Measurements from ENCODE around the gene VDR.

The VDR gene

GRCh38 chr12:47889040-47889439 is 15.8 kb downstream of the VDR start:
- no peak for DNase-seq

GRCh38 chr12:47888153-47888819 is 16.5 kb downstream of the VDR start:
- no peak for DNase-seq

GRCh38 chr12:47887529-47887928 is 17.3 kb downstream of the VDR start:
- no peak for DNase-seq

GRCh38 chr12:47886510-47887240 is 18.1 kb downstream of the VDR start:
- no peak for DNase-seq

- no peak for DNase-seq
Observed at GRCh38 chr12:47885566-47885965, 19.2 kb downstream of the VDR start.

- no peak for DNase-seq
Observed at GRCh38 chr12:47885012-47885501, 19.7 kb downstream of the VDR start.

- DNase-seq = no peak
Observed at GRCh38 chr12:47884501-47884900, 20.3 kb downstream of the VDR start.

- no peak for DNase-seq
Observed at GRCh38 chr12:47883663-47884195, 21.1 kb downstream of the VDR start.

- DNase-seq = no peak
Observed at GRCh38 chr12:47882781-47883546, 21.8 kb downstream of the VDR start.

- no peak for DNase-seq
Observed at GRCh38 chr12:47881826-47882427, 22.9 kb downstream of the VDR start.

- no peak for DNase-seq
Observed at GRCh38 chr12:47881051-47881450, 23.7 kb downstream of the VDR start.

GRCh38 chr12:47878918-47879481 is 25.8 kb downstream of the VDR start:
- no peak for DNase-seq

GRCh38 chr12:47878293-47878917 is 26.4 kb downstream of the VDR start:
- no peak for DNase-seq

- DNase-seq = no peak
Observed at GRCh38 chr12:47877081-47877480, 27.7 kb downstream of the VDR start.

- no peak for DNase-seq
Observed at GRCh38 chr12:47876440-47876960, 28.3 kb downstream of the VDR start.

- DNase-seq = no peak
Observed at GRCh38 chr12:47875746-47876439, 28.9 kb downstream of the VDR start.

GRCh38 chr12:47874316-47874715 is 30.5 kb downstream of the VDR start:
- DNase-seq = no peak

GRCh38 chr12:47870175-47870781 is 34.5 kb downstream of the VDR start:
- DNase-seq = no peak

GRCh38 chr12:47868552-47869031 is 36.2 kb downstream of the VDR start:
- DNase-seq = no peak

- no peak for DNase-seq
Observed at GRCh38 chr12:47868041-47868440, 36.8 kb downstream of the VDR start.

- DNase-seq = no peak
Observed at GRCh38 chr12:47867495-47867941, 37.3 kb downstream of the VDR start.

Data from NCI-H526 treated with DMSO at 0.1 percent for 48 hours (cell line).